Smooth muscle cell of the umbilical artery (primary cell): ENCODE measurements around the gene MYO1G. TPM values are rescaled to one million over a fixed set of nuclear protein-coding genes. Genes with fewer than 3 reads are reported as not detected.

Experiments used
- total RNA-seq: library from RNA; depleted of rRNA; stranded (reverse); fragments of >200 nt; gene quantifications from 2 replicates; pipeline ENCODE4 v1.2.3, GENCODE V29; 2014

The MYO1G gene
- total RNA-seq = under 0.01 and 0.05 TPM in 2 replicates

GRCh38 chr7:44978511-44979366 is at the start of gene MYO1G:
Gene MYO1G (minus strand): TSS chr7:44979015. CDS start chr7:44978961, 54 bp downstream.

GRCh38 chr7:45000093-45001032 is 21.5 kb upstream of the MYO1G start, which contains the start of gene CCM2:
Gene CCM2 (plus strand): TSS chr7:45000201. CDS start chr7:45000334, 133 bp downstream.

Other genes with a start within 250 kb of the MYO1G start
- 9.8 and 21.3 TPM in 2 replicates for gene ZMIZ2, start 230.2 kb downstream of the MYO1G start, total RNA-seq
- 1,673 and 2,143 TPM in 2 replicates for gene PPIA, start 182.3 kb downstream of the MYO1G start, total RNA-seq
- gene H2AZ2, start 130.9 kb downstream of the MYO1G start, total RNA-seq = 168 and 169 TPM in 2 replicates
- 30.6 and 43.1 TPM in 2 replicates for gene PURB, start 93.5 kb downstream of the MYO1G start, total RNA-seq
- gene CCM2, start 21.2 kb upstream of the MYO1G start, total RNA-seq = 43.9 and 62.5 TPM in 2 replicates
- 1.2 and 7.4 TPM in 2 replicates for gene NACAD, start 110.0 kb upstream of the MYO1G start, total RNA-seq
- 52.9 and 54.1 TPM in 2 replicates for gene TBRG4, start 132.7 kb upstream of the MYO1G start, total RNA-seq
- gene RAMP3, start 178.8 kb upstream of the MYO1G start, total RNA-seq = not detected in 2 replicates